Measurements from ENCODE around the gene C17orf58.

C17orf58 gene

DNA sequence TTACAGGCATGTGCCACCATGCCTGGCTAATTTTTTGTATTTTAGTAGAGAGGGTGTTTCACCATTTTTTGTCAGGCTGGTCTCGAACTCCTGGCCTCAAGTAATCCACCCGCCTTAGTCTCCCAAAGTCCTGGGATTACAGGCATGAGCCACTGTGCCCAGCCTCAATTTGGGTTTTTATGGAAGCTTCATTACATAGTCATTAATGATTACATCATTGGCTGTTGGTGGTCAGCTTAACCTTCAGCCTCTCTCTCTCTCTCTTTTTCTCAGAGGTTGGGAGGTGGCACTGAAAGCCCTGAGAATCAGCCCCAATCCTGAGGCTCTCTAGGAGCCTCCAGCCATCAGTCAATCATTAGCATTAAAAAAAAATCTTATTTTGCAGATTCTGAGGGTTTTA, 45.3 kb downstream of the C17orf58 start:
- DNase-seq (ENCODE audit: low spot score): no peak

DNA sequence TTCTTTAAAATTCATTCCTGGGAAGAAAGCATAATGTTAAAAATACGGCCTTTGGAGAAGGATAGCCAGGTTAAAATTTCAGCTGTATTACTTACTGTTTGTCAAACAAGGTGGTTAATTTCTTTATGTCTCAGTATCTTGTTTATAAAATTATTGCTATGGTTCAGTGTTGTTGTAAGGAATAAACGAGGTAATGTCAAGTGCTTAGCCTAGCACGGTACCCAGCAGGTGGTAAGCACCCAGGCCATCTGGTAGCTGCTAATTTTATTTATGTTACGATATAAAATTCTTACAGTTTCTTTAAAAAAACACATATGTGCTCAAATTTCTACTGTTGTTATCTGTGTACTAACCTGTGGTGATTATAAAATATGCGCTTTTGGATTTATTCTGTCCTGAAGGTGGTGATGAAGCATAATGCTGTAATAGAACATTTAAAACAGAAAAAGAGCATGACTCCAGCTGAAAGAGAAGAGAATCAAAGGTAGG, 48.9 kb downstream of the C17orf58 start:
- no peak for DNase-seq (ENCODE audit: low spot score)

DNA sequence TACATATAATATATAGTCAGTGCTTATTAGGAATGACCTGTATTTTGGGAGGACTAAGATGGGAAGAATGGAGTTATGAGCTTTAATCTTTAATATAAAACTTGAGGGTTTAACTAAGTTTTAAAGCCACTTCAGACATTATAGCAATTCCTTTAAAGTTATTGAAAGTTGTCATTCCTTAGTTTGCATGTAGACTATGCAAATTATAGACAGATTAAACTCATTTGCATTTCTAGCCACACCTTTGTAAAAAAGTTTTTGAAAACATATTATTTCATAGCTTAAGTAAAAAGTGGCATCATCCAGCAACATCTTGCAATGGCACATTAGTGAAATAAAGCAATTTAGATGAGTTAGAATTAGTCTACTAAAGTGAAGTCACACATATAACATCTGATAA, 49.8 kb downstream of the C17orf58 start:
- no peak for DNase-seq (ENCODE audit: low spot score)

DNA sequence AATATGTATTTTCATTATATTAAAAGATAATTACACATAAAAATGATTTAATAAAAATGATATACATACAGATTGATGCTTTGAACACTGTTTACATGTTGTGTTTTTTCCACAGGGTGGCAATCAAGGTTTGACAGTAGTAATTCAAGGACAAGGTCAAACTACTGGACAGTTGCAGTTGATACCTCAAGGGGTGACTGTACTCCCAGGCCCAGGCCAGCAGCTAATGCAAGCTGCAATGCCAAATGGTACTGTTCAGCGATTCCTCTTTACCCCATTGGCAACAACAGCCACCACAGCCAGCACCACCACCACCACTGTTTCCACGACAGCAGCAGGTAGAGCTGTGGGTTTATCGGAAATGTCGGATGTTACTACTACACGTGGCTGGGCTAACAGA, 52.2 kb downstream of the C17orf58 start:
- no peak for DNase-seq (ENCODE audit: low spot score)

DNA sequence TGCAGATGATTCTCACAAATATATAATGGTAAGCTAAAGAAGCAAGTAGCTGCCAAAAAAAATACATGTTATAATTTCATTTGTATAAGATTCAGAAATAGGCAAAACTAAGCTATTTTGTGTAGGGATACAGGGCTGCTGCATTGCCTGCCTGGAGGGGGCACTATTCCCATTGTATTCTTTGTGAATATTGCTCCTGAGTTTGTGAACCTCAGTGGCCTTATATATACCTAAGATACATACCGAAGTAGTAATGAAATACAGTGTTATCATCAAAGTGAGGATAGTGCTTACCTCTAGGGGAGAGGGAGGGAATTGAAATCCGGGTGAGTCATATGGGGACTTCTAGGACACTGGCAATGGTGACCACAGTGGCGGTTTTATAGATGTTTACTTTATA, 53.5 kb downstream of the C17orf58 start:
- no peak for DNase-seq (ENCODE audit: low spot score)

All from Ammon's horn (tissue), 1 donor.